ENCODE results near the gene RPL22L1. TPM values are rescaled to one million over a fixed set of nuclear protein-coding genes. Genes with fewer than 3 reads are reported as not detected.
"Not testable (repeated sequence)": the region's sequence is repeated elsewhere in the genome, so short reads cannot be mapped to it uniquely, and the experiment has no call there.

RPL22L1 gene
- polyA plus RNA-seq: 100 to 1,000 TPM in 2 of 3 donors, 10 to 100 TPM in 1; 88.4 to 171 (median 104) TPM

DNA sequence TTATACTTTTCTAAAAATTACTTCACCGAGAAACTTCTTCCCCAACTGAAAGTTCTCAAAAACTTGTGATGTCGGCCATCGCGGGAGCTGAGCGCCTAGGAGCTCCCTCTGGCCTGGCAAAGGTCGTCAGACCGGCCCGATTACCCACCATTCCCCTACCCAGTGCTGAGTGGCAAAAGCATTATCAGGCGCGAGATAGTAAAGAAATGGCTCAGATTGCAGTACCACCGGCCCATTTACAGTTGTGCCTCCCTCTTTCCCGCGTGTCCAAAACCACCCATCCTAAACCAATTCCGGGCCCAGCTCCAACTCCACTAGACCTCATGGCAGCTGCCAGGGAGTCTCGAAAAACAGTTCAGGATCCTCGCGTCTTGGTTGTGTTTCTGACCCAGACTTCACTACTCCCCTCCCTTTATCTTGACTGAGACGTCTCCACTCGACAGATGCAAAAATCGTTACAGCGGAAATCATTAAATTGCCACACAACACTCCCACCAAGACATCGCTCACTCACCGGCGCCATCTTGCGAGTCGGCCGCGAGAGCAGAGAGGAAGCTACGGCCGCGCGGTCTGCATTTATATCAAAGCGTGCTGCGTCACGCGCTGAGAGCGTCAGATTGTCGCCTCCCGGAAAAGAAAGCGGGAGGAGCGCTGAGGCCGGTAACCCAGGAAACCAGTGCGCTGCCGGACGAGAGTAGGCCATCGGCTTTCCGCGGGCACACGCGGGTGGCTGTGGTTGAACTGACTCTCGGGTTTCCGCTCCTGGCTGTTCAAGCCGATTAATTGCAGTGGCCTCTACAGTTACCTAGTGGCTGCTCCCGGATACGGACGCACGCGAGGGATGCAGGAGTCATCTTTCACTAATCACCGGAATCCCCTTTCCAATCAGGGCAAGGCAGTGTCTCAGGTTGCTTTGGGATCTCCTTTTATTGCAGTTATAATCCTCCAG, at the start of gene RPL22L1:
RPL22L1 (minus strand) TSS at position 551 of the 949 bp plus-strand sequence; CDS start at position 523, 28 bp downstream.
- 0 to 1% (median 1%) methylated on average over 59 of the region's 59 CpGs for WGBS, 3 donors

DNA sequence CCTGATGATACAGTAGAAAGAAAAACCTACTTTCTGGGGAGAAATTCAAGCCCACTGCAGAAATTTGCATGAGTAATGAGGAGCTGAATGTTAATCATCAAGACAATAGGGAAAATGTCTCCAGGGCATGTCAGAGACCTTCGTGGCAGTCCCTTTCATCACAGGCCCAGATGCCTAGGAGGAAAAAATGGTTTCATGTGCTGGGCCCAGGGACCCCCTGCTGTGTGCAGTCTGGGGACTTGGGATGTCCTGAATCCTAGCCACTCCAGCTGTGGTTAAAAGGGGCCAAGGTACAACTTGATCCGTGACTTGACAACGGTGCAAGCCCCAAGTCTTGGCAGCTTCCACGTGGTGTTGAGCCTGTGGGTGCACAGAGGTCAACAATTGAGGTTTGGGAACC, 48.7 kb upstream of the RPL22L1 start:
- WGBS, 3 donors: 73 to 79% (median 78%) methylated on average over 4 of the region's 4 CpGs
- no peak overlapping the region for H3K27ac ChIP-seq (ENCODE audit: low read depth, low read length)

More for the DNA sequence above, at the start of gene RPL22L1:
- H3K27ac ChIP-seq (ENCODE audit: low read depth, low read length): no peak within 1 kb of the TSS

GRCh38 chr3:170914690-170915089, 44.7 kb upstream of the RPL22L1 start:
- 27 to 63% (median 36%) methylated on average over 1 of the region's 1 CpG for WGBS, 3 donors
- H3K27ac ChIP-seq (ENCODE audit: low read depth, low read length): no peak overlapping the region

- WGBS, 3 donors: 89 to 92% (median 90%) methylated on average over 5 of the region's 5 CpGs
- no peak overlapping the region for H3K27ac ChIP-seq (ENCODE audit: low read depth, low read length)
These were observed 44.2 kb upstream of the RPL22L1 start for GRCh38 chr3:170914212-170914611.

- H3K27ac ChIP-seq (ENCODE audit: low read depth, low read length): no peak overlapping the region
- 84 to 94% (median 94%) methylated on average over 3 of the region's 3 CpGs for WGBS, 3 donors
These were observed 41.1 kb upstream of the RPL22L1 start for GRCh38 chr3:170911051-170911450.

- no peak overlapping the region for H3K27ac ChIP-seq (ENCODE audit: low read depth, low read length)
These were observed 40.5 kb upstream of the RPL22L1 start for GRCh38 chr3:170910542-170910941.

- 72 to 90% (median 75%) methylated on average over 17 of the region's 17 CpGs for WGBS, 3 donors
- no peak overlapping the region for H3K27ac ChIP-seq (ENCODE audit: low read depth, low read length)
These were observed 39.3 kb upstream of the RPL22L1 start for GRCh38 chr3:170909129-170909903.

DNA sequence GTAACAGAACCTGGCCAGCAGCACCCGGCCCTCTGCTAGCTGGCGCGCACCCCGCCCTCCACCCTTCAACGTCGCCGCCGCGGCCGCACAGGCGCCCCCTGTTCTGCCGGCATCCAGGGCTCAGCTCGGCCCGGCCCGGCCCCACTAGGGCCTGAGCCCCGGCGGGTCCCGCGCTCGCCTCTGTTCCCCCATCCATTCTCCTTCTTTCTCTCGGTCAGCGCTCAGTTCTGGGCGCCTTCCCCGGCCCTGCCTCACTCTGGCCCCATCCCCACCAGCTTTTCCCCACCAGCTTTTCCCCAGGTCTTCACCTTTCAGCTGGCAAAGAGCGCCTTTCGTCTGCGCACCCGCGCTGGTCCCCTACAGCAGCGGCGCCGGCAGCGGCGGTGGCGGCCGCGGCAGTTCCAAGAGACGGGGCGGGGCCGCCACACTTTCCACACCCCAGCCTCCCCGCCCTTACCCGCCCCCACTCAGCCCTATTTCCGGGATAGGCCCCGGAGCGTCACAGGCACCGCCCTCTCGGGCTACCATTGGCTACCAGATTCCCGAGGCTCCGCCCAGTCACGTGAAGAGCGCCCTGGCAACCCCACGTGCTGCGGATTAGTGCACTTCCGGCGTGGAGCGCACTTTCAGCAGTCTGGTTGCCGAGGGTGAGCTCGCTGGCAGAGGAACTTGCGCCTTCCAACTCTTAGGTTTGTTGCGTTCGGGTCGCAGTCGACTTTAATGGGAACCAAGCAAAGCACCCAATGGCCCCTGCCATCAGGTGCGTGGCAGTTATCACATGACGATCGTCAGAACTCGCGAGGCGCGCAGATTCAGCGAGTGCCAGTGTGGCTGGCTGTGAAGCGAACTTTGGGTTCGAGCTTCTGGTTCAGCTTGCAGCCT, 38.5 kb upstream of the RPL22L1 start, which contains the start of gene EIF5A2:
EIF5A2 (minus strand) TSS at position 403 of the 882 bp plus-strand sequence. CDS start 831 bp downstream, outside the sequence.
- H3K27ac ChIP-seq (ENCODE audit: low read depth, low read length): no peak within 1 kb of the TSS
- WGBS, 3 donors: 14 to 16% (median 14%) methylated on average over 50 to 73 of the region's 73 CpGs

DNA sequence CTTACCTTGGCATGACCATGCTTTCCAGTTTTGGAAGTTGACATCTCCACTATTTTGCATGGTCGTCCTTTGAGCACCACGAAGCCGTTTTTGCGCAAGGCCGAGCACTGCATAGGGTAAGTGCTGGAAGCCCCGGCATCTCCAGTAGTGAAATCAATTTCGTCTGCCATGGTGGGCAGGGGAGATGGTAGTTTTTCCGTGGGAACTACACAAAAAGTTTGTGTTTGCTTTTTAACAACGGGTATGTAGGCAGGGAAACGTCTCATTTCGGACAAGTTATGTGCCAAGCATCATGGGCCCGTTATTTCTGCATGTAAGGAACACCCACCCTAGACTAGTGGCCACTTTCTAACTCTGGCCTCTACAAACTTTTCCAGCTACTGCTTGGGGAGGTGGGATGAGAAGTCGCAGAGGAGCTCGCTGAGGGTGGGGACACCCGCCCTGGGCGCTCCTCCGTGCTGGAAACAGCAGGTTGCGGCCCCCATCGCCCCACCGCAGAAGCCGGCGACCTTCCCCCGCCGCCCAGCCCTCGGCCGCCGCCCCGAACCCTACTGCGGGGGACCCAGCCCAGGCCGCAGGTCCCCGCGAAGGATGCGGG, 37.7 kb upstream of the RPL22L1 start:
- H3K27ac ChIP-seq (ENCODE audit: low read depth, low read length): no peak overlapping the region
- WGBS, 3 donors: 8 to 18% (median 9%) methylated on average over 18 to 33 of the region's 33 CpGs

DNA sequence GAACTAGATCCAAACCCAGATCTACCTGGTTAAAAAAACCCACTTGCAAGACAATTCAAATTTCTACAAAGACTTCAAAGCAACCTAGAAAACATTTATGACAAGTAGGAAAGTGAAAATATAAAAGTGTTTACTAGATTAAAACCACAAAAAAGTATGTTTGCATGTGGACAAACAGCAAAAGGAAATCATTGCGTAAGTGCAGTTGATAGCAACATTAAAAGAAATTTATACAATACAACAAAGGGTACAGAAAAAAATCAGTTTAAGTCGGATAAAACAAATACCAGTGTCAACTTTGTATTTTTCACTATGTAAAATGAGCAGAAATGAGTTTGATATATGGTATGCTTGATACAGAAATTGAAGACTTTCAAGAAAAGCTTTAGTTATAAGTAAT, 35.9 kb upstream of the RPL22L1 start:
- H3K27ac ChIP-seq (ENCODE audit: low read depth, low read length): no peak overlapping the region
- 87 to 91% (median 89%) methylated on average over 2 of the region's 2 CpGs for WGBS, 3 donors

DNA sequence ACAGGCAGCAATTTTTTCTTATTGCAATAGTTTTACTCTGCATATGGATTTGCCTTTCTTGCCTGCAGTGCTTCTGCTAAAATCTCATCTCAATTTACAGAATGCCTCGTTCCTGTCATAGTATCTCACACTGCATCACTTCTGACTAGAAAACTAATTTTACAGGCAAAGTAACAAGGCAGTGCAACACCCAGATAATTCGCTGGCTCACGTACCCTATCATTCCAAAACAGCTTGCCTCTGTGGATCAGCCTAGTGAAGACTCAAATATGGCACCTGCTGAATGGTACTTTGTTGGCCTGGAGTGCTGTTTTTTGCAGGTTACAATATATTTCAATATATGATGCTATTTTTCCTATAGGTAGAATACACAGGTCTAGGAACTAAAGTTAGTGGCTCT, 33.1 kb upstream of the RPL22L1 start:
- WGBS, 3 donors: 94 to 98% (median 95%) methylated on average over 3 of the region's 3 CpGs
- H3K27ac ChIP-seq (ENCODE audit: low read depth, low read length): no peak overlapping the region

DNA sequence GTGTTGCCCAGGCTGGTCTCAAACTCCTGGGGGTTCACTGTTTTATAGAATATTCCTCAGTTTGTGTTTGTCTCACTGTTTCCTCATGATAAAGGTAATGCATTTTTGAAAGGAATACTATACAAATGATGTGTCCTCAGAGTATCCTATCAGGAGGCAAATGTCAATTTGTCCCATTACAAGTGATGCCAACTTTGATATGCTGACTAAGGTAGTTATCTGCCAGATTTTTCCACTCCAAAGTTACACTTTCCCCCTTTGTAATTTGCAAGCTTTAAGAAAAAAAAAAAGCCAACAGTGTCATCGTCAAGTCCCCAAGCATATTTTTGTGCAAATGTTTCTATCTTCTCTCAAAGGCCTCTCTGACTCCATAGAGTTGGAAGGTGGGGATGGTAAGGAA, 29.5 kb upstream of the RPL22L1 start:
- no peak overlapping the region for H3K27ac ChIP-seq (ENCODE audit: low read depth, low read length)

GRCh38 chr3:170897978-170898377, 28.0 kb upstream of the RPL22L1 start:
- 95 to 100% (median 97%) methylated on average over 2 of the region's 2 CpGs for WGBS, 3 donors
- H3K27ac ChIP-seq (ENCODE audit: low read depth, low read length): no peak overlapping the region

More for the DNA sequence above, 29.5 kb upstream of the RPL22L1 start:
- WGBS, 3 donors: 94 to 97% (median 97%) methylated on average over 1 of the region's 1 CpG

DNA sequence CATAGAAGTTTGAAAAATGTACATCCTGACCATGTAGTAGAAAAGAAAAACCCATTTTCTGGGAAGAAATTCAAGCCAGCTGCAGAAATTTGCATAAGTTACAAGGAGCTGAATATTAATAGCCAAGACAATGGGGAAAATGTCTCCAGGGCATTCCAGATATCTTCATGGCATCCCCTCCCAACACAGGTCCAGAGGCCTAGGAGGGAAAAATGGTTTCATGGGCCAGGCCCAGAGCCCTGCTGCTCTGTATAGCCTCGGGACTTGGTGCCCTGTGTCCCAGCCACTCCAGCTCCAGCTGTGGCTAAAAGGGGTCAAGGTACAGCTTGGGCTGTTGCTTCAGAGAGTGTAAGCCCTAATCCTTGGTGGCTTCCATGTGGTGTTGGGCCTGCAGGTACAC, 27.2 kb upstream of the RPL22L1 start:
- 45 to 93% (median 92%) methylated on average over 1 of the region's 1 CpG for WGBS, 3 donors
- H3K27ac ChIP-seq (ENCODE audit: low read depth, low read length): not testable (repeated sequence)

- 83 to 96% (median 91%) methylated on average over 1 of the region's 1 CpG for WGBS, 3 donors
- no peak overlapping the region for H3K27ac ChIP-seq (ENCODE audit: low read depth, low read length)
These were observed 26.8 kb upstream of the RPL22L1 start for GRCh38 chr3:170896781-170897180.

DNA sequence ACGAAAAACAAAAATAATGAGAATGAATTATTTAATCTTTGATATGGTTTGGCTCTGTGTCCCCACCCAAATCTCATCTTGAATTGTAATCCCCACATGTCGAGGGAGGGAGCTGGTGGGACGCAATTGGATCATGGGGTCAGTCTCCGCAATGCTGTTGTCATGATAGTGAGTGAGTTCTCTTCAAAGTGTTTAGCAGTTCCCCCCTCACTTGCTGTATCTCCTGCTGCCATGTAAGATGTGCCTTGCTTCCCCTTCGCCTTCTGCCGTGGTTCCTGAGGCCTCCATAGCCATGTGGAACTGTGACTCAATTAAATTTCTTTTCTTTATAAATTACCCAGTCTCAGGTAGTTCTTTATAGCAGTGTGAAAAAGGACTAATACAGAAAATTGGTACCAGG, 26.3 kb upstream of the RPL22L1 start:
- WGBS, 3 donors: 89 to 97% (median 96%) methylated on average over 6 of the region's 6 CpGs
- not testable (repeated sequence) for H3K27ac ChIP-seq (ENCODE audit: low read depth, low read length)

DNA sequence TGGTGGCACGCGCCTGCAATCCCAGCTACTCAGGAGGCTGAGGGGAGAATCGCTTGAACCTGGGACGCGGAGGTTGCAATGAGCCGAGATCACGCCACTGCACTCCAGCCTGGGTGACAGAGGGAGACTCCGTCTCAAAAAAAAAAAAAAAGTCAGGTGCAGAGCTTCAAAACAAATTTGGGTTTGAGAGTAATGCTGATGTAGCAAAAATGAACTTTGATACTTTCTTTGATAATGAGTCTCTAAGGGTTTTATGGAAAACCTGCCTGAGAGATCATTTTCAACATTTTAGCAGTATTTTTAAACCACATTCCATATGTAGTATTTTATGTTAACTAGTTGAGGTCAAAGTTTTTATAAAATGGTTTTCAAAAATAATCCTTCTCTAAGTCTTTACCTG, 23.9 kb upstream of the RPL22L1 start:
- WGBS, 3 donors: 94 to 98% (median 97%) methylated on average over 8 of the region's 8 CpGs
- H3K27ac ChIP-seq (ENCODE audit: low read depth, low read length): no peak overlapping the region

- no peak overlapping the region for H3K27ac ChIP-seq (ENCODE audit: low read depth, low read length)
- 63 to 93% (median 70%) methylated on average over 1 of the region's 1 CpG for WGBS, 3 donors
These were observed 19.6 kb upstream of the RPL22L1 start for GRCh38 chr3:170889630-170890029.
